ENCODE data around the gene MRI1.

DNA sequence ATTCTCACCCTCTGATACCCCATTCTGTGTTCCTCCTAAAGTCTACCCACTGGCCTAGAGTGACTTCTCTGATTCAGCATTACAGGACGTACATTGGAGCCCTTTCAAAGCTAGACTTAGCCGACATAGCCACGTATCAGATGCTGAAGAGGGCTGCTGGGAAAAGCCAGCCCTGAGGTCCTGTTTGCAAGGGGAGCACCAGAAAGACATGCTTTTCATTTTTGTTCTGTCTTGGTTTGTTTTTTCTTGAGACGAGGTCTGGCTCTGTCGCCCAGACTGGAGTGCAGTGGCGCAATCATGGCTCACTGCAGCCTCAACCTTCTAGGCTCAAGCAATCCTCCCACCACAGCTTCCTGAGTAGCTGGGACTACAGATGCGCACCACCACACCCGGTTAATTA, 24.7 kb downstream of the MRI1 start:
- TF ChIP-seq, protein P1, sequence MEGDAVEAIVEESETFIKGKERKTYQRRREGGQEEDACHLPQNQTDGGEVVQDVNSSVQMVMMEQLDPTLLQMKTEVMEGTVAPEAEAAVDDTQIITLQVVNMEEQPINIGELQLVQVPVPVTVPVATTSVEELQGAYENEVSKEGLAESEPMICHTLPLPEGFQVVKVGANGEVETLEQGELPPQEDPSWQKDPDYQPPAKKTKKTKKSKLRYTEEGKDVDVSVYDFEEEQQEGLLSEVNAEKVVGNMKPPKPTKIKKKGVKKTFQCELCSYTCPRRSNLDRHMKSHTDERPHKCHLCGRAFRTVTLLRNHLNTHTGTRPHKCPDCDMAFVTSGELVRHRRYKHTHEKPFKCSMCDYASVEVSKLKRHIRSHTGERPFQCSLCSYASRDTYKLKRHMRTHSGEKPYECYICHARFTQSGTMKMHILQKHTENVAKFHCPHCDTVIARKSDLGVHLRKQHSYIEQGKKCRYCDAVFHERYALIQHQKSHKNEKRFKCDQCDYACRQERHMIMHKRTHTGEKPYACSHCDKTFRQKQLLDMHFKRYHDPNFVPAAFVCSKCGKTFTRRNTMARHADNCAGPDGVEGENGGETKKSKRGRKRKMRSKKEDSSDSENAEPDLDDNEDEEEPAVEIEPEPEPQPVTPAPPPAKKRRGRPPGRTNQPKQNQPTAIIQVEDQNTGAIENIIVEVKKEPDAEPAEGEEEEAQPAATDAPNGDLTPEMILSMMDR (conservative IDR thresholded peaks at IDR 0.05; ENCODE audit: low read depth in 2 of 2), result no peak
- TF ChIP-seq EZH2 (IDR thresholded peaks at IDR 0.05; ENCODE audit: low read depth, unreplicated experiment), result no peak
- TF ChIP-seq, protein P2, sequence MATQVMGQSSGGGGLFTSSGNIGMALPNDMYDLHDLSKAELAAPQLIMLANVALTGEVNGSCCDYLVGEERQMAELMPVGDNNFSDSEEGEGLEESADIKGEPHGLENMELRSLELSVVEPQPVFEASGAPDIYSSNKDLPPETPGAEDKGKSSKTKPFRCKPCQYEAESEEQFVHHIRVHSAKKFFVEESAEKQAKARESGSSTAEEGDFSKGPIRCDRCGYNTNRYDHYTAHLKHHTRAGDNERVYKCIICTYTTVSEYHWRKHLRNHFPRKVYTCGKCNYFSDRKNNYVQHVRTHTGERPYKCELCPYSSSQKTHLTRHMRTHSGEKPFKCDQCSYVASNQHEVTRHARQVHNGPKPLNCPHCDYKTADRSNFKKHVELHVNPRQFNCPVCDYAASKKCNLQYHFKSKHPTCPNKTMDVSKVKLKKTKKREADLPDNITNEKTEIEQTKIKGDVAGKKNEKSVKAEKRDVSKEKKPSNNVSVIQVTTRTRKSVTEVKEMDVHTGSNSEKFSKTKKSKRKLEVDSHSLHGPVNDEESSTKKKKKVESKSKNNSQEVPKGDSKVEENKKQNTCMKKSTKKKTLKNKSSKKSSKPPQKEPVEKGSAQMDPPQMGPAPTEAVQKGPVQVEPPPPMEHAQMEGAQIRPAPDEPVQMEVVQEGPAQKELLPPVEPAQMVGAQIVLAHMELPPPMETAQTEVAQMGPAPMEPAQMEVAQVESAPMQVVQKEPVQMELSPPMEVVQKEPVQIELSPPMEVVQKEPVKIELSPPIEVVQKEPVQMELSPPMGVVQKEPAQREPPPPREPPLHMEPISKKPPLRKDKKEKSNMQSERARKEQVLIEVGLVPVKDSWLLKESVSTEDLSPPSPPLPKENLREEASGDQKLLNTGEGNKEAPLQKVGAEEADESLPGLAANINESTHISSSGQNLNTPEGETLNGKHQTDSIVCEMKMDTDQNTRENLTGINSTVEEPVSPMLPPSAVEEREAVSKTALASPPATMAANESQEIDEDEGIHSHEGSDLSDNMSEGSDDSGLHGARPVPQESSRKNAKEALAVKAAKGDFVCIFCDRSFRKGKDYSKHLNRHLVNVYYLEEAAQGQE (IDR thresholded peaks at IDR 0.05; ENCODE audit: unreplicated experiment), result no peak
- TF ChIP-seq POLR2AphosphoS5 (IDR thresholded peaks at IDR 0.05; ENCODE audit: low read depth), result no peak
- no peak for TF ChIP-seq ZNF331 (CRISPR knock-in tag; IDR thresholded peaks at IDR 0.05; ENCODE audit: low read depth)
- TF ChIP-seq, protein P3, sequence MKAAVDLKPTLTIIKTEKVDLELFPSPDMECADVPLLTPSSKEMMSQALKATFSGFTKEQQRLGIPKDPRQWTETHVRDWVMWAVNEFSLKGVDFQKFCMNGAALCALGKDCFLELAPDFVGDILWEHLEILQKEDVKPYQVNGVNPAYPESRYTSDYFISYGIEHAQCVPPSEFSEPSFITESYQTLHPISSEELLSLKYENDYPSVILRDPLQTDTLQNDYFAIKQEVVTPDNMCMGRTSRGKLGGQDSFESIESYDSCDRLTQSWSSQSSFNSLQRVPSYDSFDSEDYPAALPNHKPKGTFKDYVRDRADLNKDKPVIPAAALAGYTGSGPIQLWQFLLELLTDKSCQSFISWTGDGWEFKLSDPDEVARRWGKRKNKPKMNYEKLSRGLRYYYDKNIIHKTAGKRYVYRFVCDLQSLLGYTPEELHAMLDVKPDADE (IDR thresholded peaks at IDR 0.05), result no peak
- TF ChIP-seq CREB1 (CRISPR knock-in tag; IDR thresholded peaks at IDR 0.05; ENCODE audit: low read depth), result no peak
- TF ChIP-seq JUNB (IDR thresholded peaks at IDR 0.05; ENCODE audit: unreplicated experiment), result no peak
- no peak for TF ChIP-seq EZH2phosphoT487 (IDR thresholded peaks at IDR 0.05; ENCODE audit: unreplicated experiment)
- no peak for TF ChIP-seq NANOG (IDR thresholded peaks at IDR 0.05; ENCODE audit: borderline replicate concordance)
- TF ChIP-seq ZNF114 (CRISPR knock-in tag; IDR thresholded peaks at IDR 0.05), result no peak

Data from GM23338 (cell line).